ENCODE data around the gene PRDM5. TPM values are rescaled to one million over a fixed set of nuclear protein-coding genes. Genes with fewer than 3 reads are reported as not detected.

PRDM5 gene
- total and polyA plus RNA-seq, 4 donors = 4.4 to 26.0 (median 9.3) TPM

DNA sequence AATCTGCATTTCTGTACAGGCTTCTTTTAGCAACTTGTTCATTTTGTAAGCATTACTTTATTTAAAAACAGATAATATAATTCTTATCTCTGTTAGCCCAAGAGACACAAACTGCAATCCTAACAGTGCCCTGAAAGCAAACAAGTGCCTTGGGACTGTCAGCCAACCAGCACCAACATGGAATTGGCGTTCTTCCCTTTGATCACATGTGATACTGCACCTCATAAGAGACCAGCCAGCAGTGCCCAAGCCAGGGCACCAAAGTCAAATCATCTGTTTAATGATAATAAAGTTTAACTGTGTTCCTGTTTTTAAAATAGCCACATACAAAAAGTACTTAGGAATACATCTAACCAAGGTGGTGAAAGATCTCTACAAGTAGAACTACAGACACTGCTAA is 223.2 kb downstream of the PRDM5 start:
- no peak for ATAC-seq (ENCODE audit: low FRiP score)
- Histone ChIP-seq H3K27ac (ENCODE audit: low read depth in 1 of 2, low read length in 2 of 2) (no peak overlapping the region), H3K4me1 (ENCODE audit: control insufficient read depth in 1 of 2, insufficient read depth in 2 of 2, low read length in 2 of 2) (no peaks in the 10 kb centered on the region), H3K4me3 (ENCODE audit: low read length in 2 of 2) (no peak overlapping the region), H3K9me3 (ENCODE audit: control insufficient read depth, low read length) (no peaks in the 10 kb centered on the region), H3K36me3 (ENCODE audit: control insufficient read depth in 1 of 2, insufficient read depth in 2 of 2, low read length in 1 of 2) (no peaks in the 10 kb centered on the region), H3K27me3 (ENCODE audit: control insufficient read depth in 1 of 2, insufficient read depth in 2 of 2, low read length in 1 of 2) (no peaks in the 10 kb centered on the region)
- DNase-seq = no peak
- 83 to 93% methylated on average over 1 of the region's 1 CpG for WGBS, 2 donors
- intact Hi-C loops (cut with DNase I) = no loop called here

DNA sequence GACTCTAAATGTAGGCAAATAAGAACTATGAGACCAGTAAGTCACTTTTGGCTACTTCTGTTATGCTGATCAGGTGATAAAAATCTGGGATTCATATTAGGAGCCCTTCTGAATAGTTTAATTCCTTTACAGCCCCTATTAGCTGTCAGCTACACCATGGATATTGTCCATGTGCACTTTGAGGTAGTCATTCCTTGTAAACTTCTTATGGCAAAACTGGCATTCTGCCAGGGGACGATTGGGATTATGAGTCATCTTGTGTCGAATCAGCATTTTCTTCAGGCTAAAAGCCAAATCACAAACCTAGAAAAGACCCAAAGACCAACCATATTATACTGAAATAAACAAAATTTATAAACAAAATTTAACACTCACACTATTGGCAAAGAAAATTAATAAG is 227.6 kb downstream of the PRDM5 start:
- intact Hi-C loops (cut with DNase I) = no loop called here
- Histone ChIP-seq H3K9me3 (ENCODE audit: control insufficient read depth, low read length) (no peaks in the 10 kb centered on the region), H3K27ac (ENCODE audit: low read depth in 1 of 2, low read length in 2 of 2) (no peak overlapping the region), H3K4me1 (ENCODE audit: control insufficient read depth in 1 of 2, insufficient read depth in 2 of 2, low read length in 2 of 2) (no peaks in the 10 kb centered on the region), H3K27me3 (ENCODE audit: control insufficient read depth in 1 of 2, insufficient read depth in 2 of 2, low read length in 1 of 2) (no peaks in the 10 kb centered on the region), H3K36me3 (ENCODE audit: control insufficient read depth in 1 of 2, insufficient read depth in 2 of 2, low read length in 1 of 2) (no peaks in the 10 kb centered on the region), H3K4me3 (ENCODE audit: low read length in 2 of 2) (no peak overlapping the region)
- ATAC-seq (ENCODE audit: low FRiP score) = no peak
- 16 to 20% methylated on average over 2 of the region's 2 CpGs for WGBS, 2 donors
- no peak for DNase-seq

DNA sequence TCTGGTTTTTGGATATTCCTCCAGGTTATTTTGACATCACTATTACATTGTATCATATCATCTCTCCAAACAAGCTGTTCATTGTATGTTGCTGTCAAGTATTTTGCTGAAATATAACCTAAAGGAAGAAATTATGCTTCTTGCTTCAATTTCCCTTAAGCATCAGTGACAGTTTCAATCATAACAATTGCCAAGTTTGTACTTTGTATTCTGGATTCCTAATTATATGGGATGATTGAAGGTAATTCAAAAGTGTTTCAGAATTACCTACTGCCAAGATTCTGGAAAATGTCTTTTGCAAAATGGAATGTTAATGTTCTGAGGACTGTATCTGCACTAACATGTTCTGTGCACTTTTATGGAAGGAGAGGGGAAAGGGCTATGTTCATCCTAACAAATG is 228.7 kb downstream of the PRDM5 start:
- H3K27ac ChIP-seq (ENCODE audit: low read depth in 1 of 2, low read length in 2 of 2) = no peak overlapping the region
- no peaks in the 10 kb centered on the region for H3K27me3 ChIP-seq (ENCODE audit: control insufficient read depth in 1 of 2, insufficient read depth in 2 of 2, low read length in 1 of 2)
- intact Hi-C loops (cut with DNase I) = no loop called here
- no peak for ATAC-seq (ENCODE audit: low FRiP score)
- H3K36me3 ChIP-seq (ENCODE audit: control insufficient read depth in 1 of 2, insufficient read depth in 2 of 2, low read length in 1 of 2) = no peaks in the 10 kb centered on the region
- no peaks in the 10 kb centered on the region for H3K4me1 ChIP-seq (ENCODE audit: control insufficient read depth in 1 of 2, insufficient read depth in 2 of 2, low read length in 2 of 2)
- H3K4me3 ChIP-seq (ENCODE audit: low read length in 2 of 2) = no peak overlapping the region
- no peak for DNase-seq
- no peaks in the 10 kb centered on the region for H3K9me3 ChIP-seq (ENCODE audit: control insufficient read depth, low read length)

DNA sequence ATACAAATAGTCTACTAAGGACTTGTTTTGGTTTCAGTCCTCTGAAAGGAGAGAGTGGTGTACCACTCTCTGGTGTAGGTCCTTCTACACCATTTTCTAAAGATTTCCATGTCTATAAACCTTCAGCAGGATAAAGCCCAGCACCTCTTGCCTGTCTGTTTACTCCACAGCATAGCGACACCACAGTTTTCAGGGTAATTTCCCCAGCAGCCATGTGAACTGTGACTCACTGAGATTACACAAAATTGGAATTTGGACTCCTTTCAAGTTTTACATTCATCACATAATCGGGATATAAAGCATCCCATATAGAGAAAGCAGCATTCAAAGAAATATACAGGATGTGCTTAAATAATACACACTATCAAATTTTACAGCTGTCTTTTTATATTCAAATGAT is 229.6 kb downstream of the PRDM5 start:
- H3K27me3 ChIP-seq (ENCODE audit: control insufficient read depth in 1 of 2, insufficient read depth in 2 of 2, low read length in 1 of 2) = no peaks in the 10 kb centered on the region
- no peaks in the 10 kb centered on the region for H3K36me3 ChIP-seq (ENCODE audit: control insufficient read depth in 1 of 2, insufficient read depth in 2 of 2, low read length in 1 of 2)
- intact Hi-C loops (cut with DNase I) = no loop called here
- DNase-seq (no peak), ATAC-seq (ENCODE audit: low FRiP score) (peak; percentile 22)
- no peak overlapping the region for H3K27ac ChIP-seq (ENCODE audit: low read depth in 1 of 2, low read length in 2 of 2)
- H3K4me3 ChIP-seq (ENCODE audit: low read length in 2 of 2) = no peak overlapping the region
- no peaks in the 10 kb centered on the region for H3K4me1 ChIP-seq (ENCODE audit: control insufficient read depth in 1 of 2, insufficient read depth in 2 of 2, low read length in 2 of 2)
- 16 to 18% methylated on average over 2 of the region's 2 CpGs for WGBS, 2 donors
- H3K9me3 ChIP-seq (ENCODE audit: control insufficient read depth, low read length) = no peaks in the 10 kb centered on the region

DNA sequence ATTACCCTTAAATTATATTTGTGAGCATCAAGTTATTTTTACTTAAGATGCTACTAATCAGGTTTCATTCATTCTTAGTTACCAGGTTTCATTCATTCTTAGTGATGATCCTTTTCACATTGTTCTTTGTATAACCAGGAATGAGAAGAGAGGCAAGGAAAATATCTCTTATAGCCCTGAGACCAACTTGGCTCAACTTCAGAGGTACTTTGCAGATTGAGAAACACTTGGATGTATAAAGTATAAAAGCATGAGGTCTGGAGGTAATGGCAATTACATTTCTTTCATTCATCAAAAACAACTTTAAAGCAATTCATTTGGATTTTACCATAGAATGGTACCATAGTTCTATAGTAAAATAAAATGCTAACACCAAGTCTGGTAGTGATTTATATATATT is 231.0 kb downstream of the PRDM5 start:
- H3K27ac ChIP-seq (ENCODE audit: low read depth in 1 of 2, low read length in 2 of 2) = no peak overlapping the region
- intact Hi-C loops (cut with DNase I) = no loop called here
- no peaks in the 10 kb centered on the region for H3K27me3 ChIP-seq (ENCODE audit: control insufficient read depth in 1 of 2, insufficient read depth in 2 of 2, low read length in 1 of 2)
- H3K4me3 ChIP-seq (ENCODE audit: low read length in 2 of 2) = no peak overlapping the region
- ATAC-seq (ENCODE audit: low FRiP score) (no peak), DNase-seq (no peak)
- H3K4me1 ChIP-seq (ENCODE audit: control insufficient read depth in 1 of 2, insufficient read depth in 2 of 2, low read length in 2 of 2) = no peaks in the 10 kb centered on the region
- no peaks in the 10 kb centered on the region for H3K36me3 ChIP-seq (ENCODE audit: control insufficient read depth in 1 of 2, insufficient read depth in 2 of 2, low read length in 1 of 2)
- no peaks in the 10 kb centered on the region for H3K9me3 ChIP-seq (ENCODE audit: control insufficient read depth, low read length)

DNA sequence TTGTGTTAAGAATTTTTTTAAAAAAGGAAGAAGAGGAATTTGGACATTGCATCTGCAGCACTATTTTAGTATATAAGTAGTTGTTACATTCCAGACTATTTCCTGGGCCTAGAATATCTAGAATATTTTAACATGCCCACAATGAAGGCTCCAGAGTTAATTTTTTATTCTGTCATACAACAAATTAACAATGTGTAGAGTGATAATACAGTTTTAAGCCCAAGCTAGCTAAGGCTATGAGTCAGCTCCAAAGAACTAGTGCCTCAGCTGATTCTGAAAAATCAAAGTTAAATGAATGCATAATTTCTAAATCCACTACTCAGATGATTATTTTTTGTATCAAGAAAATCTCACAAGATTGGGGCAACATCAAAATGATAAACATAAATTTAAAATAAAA is 231.4 kb downstream of the PRDM5 start:
- Histone ChIP-seq H3K27ac (ENCODE audit: low read depth in 1 of 2, low read length in 2 of 2) (no peak overlapping the region), H3K9me3 (ENCODE audit: control insufficient read depth, low read length) (no peaks in the 10 kb centered on the region), H3K4me1 (ENCODE audit: control insufficient read depth in 1 of 2, insufficient read depth in 2 of 2, low read length in 2 of 2) (no peaks in the 10 kb centered on the region), H3K27me3 (ENCODE audit: control insufficient read depth in 1 of 2, insufficient read depth in 2 of 2, low read length in 1 of 2) (no peaks in the 10 kb centered on the region), H3K36me3 (ENCODE audit: control insufficient read depth in 1 of 2, insufficient read depth in 2 of 2, low read length in 1 of 2) (no peaks in the 10 kb centered on the region), H3K4me3 (ENCODE audit: low read length in 2 of 2) (no peak overlapping the region)
- ATAC-seq (ENCODE audit: low FRiP score) (no peak), DNase-seq (no peak)
- intact Hi-C loops (cut with DNase I) = no loop called here

DNA sequence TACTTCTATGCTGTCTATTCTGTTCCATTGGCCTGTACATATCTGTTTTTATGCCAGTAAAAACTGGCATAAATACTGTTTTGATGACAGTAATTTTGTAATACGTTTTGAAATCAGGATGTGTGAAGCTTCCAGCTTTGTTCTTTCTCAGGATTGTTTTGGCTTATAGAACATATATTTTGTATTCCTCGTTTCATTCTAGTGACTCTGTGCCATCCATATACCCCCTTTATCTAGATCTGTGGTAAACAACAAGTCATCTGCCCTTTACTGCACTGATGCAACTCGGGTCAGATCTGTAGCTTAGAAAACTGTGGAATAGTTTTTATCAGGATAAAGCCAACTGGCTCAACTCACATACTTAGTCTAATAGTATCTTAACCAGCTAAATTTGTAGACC is 233.7 kb downstream of the PRDM5 start:
- ATAC-seq (ENCODE audit: low FRiP score) (no peak), DNase-seq (no peak)
- H3K27me3 ChIP-seq (ENCODE audit: control insufficient read depth in 1 of 2, insufficient read depth in 2 of 2, low read length in 1 of 2) = no peaks in the 10 kb centered on the region
- no peaks in the 10 kb centered on the region for H3K9me3 ChIP-seq (ENCODE audit: control insufficient read depth, low read length)
- no peak overlapping the region for H3K4me3 ChIP-seq (ENCODE audit: low read length in 2 of 2)
- no peaks in the 10 kb centered on the region for H3K4me1 ChIP-seq (ENCODE audit: control insufficient read depth in 1 of 2, insufficient read depth in 2 of 2, low read length in 2 of 2)
- 72 to 74% methylated on average over 3 of the region's 3 CpGs for WGBS, 2 donors
- intact Hi-C loops (cut with DNase I) = no loop called here
- H3K36me3 ChIP-seq (ENCODE audit: control insufficient read depth in 1 of 2, insufficient read depth in 2 of 2, low read length in 1 of 2) = no peaks in the 10 kb centered on the region
- H3K27ac ChIP-seq (ENCODE audit: low read depth in 1 of 2, low read length in 2 of 2) = no peak overlapping the region

DNA sequence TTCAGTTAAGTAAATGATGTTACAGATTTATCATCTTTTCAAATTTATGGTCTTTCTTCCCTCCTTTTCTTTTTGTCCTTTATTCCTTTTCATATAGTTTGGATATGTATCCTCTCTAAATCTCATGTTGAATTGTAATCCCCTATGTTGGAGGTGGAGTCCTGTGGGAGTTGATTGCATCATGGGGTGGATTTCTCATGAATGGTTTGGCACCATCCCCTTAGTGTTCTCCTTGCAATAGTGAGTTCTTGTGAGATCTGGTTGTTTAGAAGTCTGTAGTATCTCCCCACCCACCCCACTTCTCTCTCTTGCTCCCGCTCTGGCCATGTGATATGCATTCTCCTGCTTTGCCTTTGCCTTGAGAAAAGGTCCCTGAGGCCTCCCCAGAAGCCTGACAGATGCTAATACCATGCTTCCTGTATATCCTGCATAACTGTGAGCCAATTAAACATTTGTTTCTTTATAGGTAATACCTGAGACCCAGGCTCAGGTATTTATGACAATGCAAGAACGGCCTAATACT is 236.7 kb downstream of the PRDM5 start:
- Histone ChIP-seq H3K36me3 (ENCODE audit: control insufficient read depth in 1 of 2, insufficient read depth in 2 of 2, low read length in 1 of 2) (no peaks in the 10 kb centered on the region), H3K27ac (ENCODE audit: low read depth in 1 of 2, low read length in 2 of 2) (no peak overlapping the region), H3K27me3 (ENCODE audit: control insufficient read depth in 1 of 2, insufficient read depth in 2 of 2, low read length in 1 of 2) (no peaks in the 10 kb centered on the region), H3K9me3 (ENCODE audit: control insufficient read depth, low read length) (no peaks in the 10 kb centered on the region), H3K4me3 (ENCODE audit: low read length in 2 of 2) (no peak overlapping the region), H3K4me1 (ENCODE audit: control insufficient read depth in 1 of 2, insufficient read depth in 2 of 2, low read length in 2 of 2) (no peaks in the 10 kb centered on the region)
- ATAC-seq (ENCODE audit: low FRiP score) (no peak), DNase-seq (no peak)
- WGBS, 2 donors = 94% methylated on average over 2 of the region's 2 CpGs
- intact Hi-C loops (cut with DNase I) = no loop called here

DNA sequence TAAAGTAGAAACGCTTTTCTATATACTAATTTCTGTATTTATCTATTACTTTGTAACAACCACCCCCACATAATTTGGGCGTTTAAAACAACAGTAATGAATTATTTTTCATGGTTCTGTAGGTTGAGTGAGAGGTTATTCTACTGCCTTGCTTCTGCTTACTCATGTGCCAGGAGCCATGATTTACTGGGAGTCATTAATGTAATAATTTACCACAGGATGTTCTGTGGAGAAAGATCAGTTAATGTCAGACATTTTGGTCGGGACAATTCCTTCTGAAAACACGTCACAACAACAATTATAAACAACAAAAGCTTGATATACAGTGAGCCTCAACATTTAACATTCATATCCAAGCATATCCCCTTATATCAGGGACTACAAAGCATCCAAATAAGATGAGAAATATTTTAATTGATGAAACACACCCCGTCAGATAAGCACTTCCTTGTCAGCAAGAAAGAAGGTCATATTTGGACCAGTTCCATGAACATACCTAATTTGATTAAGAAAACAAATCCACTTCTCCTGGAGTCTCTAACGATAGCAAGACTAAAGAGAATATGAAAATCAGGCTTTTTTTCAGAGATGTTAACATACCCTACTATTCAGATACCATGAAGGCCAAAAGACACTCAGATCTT is 238.5 kb downstream of the PRDM5 start:
- Histone ChIP-seq H3K9me3 (ENCODE audit: control insufficient read depth, low read length) (no peaks in the 10 kb centered on the region), H3K36me3 (ENCODE audit: control insufficient read depth in 1 of 2, insufficient read depth in 2 of 2, low read length in 1 of 2) (no peaks in the 10 kb centered on the region), H3K27me3 (ENCODE audit: control insufficient read depth in 1 of 2, insufficient read depth in 2 of 2, low read length in 1 of 2) (no peaks in the 10 kb centered on the region), H3K27ac (ENCODE audit: low read depth in 1 of 2, low read length in 2 of 2) (no peak overlapping the region), H3K4me3 (ENCODE audit: low read length in 2 of 2) (no peak overlapping the region), H3K4me1 (ENCODE audit: control insufficient read depth in 1 of 2, insufficient read depth in 2 of 2, low read length in 2 of 2) (no peaks in the 10 kb centered on the region)
- no peak for DNase-seq
- WGBS, 2 donors = 59 to 60% methylated on average over 6 of the region's 6 CpGs
- ATAC-seq (ENCODE audit: low FRiP score) = no peak
- intact Hi-C loops (cut with DNase I) = no loop called here
